IPS-15b (cell line): Measurements from ENCODE around the gene TRANK1.
"Not testable (repeated sequence)": the region's sequence is repeated elsewhere in the genome, so short reads cannot be mapped to it uniquely, and the experiment has no call there.

Experiments used
- H3K27me3 ChIP-seq: one replicate; pipeline ENCODE4 v1.6.1; 2013; ENCODE audit warnings: low read length; ENCODE audit not compliant: control insufficient read depth, insufficient read depth
- H3K36me3 ChIP-seq: one replicate; pipeline ENCODE4 v1.6.1; 2013; ENCODE audit warnings: low read length; ENCODE audit not compliant: control insufficient read depth, insufficient read depth
- H3K4me1 ChIP-seq: one replicate; pipeline ENCODE4 v1.6.1; 2013; ENCODE audit warnings: mild to moderate bottlenecking, low read length; ENCODE audit not compliant: control insufficient read depth, insufficient read depth
- H3K4me3 ChIP-seq: one replicate; pipeline ENCODE4 v1.5.1; 2013; ENCODE audit warnings: low read depth, low read length
- H3K9ac ChIP-seq: one replicate; pipeline ENCODE4 v1.6.1; 2013; ENCODE audit warnings: low read depth, mild to moderate bottlenecking, low read length
- H3K9me3 ChIP-seq: one replicate; pipeline ENCODE4 v1.6.1; 2013; ENCODE audit warnings: mild to moderate bottlenecking, low read length; ENCODE audit not compliant: control insufficient read depth, insufficient read depth

Gene TRANK1

DNA sequence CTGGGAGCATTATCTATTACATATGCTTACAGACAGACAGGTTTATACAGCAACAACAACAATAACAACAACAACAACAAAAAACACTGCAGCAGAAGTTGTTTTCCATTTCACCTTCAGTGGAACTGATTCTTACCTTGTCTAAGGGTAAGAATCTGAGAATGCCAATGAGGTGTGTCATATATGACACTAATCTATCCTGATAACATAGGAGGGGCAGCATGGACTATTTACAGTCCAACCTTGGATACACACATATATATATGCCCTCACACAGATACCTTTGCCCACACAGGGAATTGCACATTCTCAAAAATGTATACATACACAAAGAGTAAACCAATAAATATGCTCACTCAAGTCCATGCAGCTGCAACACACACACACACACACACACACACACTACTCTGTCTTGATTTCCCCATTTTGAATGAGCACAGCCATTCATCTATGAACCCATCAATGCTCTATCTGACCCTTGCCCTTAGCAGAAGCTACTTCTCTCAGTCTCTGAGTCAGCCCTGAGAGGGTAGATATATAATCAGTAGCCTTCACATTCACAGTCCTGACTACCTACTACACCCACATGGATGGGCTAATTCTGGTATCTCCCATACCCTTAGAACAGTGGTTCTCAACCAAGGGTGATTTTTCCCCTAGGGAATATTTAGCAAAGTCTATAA, 9.7 kb upstream of the TRANK1 start:
- H3K9ac ChIP-seq = no peak overlapping the region
- H3K36me3 ChIP-seq = no peaks in the 10 kb centered on the region
- no peak overlapping the region for H3K4me3 ChIP-seq
- H3K9me3 ChIP-seq = no peaks in the 10 kb centered on the region
- peaks cover 3% of the 10 kb centered on the region for H3K4me1 ChIP-seq
- H3K27me3 ChIP-seq = no peaks in the 10 kb centered on the region

DNA sequence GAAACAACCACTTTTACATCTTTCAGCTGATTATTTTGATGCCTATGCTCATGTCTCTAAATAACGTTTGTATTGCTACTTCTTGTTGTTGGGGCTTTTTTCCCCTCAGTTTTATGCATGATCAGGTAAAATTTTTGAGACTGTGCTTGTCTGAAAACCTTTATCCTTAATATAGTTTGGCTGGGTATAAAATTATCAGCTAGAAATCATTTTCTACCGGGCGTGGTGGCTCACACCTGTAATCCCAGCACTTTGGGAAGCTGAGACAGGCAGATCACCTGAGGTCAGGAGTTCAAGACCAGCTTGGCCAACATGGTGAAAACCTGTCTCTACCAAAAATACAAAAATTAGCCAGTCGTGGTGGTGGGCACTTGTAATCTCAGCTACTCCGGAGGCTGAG, 3.0 kb upstream of the TRANK1 start:
- H3K27me3 ChIP-seq = peaks cover 23% of the 10 kb centered on the region
- not testable (repeated sequence) for H3K4me1 ChIP-seq, H3K4me3 ChIP-seq, H3K9me3 ChIP-seq, H3K36me3 ChIP-seq, H3K9ac ChIP-seq

DNA sequence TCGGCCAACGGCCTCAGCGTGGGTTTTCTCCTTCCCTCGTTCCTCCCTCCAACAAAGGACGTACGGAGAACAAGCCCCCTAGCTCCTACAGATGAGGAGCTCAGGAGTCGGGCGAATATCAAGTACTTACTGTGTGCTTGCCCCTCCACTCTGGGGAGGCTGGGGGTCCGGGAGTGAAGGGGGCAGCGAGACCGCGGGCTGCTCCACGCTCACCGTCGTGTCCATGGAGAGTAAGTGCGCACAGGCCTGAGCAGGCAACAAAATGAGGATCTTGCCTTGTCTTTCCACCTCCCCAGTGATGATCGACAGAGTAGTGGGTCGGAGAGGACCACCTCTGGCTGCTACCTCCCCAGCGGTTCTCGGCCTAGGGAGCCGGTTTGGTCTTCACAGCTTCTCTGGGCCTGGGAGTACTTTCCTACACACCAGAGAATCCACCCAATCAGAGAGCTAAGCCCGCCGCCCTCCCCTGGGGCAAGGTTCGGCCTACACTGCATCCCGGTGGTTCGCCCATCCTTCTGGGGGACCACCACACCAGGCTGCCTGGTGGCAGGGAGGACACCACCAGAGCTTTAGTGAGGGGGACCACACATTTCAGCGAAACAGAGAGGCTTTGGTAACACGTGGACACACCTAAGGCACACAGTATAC, 603 bp upstream of the TRANK1 start:
- H3K4me1 ChIP-seq = peaks cover 3% of the 10 kb centered on the region
- H3K9ac ChIP-seq = no peak overlapping the region
- H3K9me3 ChIP-seq = no peaks in the 10 kb centered on the region
- H3K36me3 ChIP-seq = no peaks in the 10 kb centered on the region
- H3K4me3 ChIP-seq = peak overlapping the region; percentile 75
- H3K27me3 ChIP-seq = peaks cover 23% of the 10 kb centered on the region

DNA sequence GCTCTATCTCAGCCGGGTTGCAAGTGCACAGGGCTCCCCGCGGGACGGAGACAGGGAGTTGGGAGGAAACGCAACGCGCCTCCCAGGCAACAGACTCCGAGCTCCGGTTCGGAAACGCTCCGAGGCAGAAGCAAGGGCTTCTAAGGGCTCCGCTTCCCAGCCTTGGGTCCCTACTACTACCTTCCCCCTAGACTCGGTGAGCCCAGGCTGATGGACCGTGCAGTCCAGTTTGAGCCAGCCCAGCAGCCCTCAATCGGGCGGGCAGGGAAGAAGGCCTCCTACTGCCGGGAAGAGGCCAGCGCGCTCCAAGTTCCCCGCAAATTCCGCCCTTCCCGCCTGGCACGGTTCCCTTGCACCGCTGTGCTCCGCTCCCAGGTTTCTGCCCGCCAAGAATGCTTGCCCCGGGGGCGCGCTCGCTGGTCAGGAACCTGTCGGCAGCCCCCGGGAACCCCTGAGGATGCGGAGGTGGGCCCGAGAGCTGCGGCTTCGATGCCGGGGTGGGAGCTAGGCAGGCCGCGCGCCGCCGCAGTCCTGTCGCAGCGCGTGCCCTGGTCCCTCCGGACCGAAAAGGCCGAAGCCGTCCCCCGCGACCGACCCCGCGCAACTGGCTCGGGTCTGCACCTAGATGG, 728 bp downstream of the TRANK1 start:
- Histone ChIP-seq H3K9me3 (no peaks in the 10 kb centered on the region), H3K4me3 (peak overlapping the region; percentile 75), H3K9ac (peak overlapping the region; percentile 62), H3K27me3 (peaks cover 23% of the 10 kb centered on the region), H3K4me1 (peaks cover 3% of the 10 kb centered on the region), H3K36me3 (no peaks in the 10 kb centered on the region)

DNA sequence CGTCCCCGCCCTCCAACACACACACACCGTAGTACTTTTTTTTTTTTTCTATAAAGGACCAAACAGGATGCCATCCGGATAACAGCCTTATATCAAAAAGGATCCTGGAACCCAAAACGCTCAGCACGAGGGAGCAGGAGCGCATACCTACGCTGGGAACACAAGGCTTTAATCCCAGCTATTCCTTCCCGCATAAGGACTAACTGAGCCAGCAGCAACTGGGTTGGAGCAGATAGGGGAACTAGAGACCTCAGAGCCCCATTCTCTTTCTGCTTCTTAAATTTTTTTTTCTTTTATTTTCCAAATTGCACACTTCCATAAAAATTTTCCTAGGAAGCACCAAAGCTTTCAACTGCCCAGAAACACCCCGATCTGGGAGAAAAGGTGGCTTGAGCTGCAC, 1.3 kb downstream of the TRANK1 start:
- Histone ChIP-seq H3K27me3 (peaks cover 23% of the 10 kb centered on the region), H3K4me3 (peak overlapping the region; percentile 75), H3K9me3 (no peaks in the 10 kb centered on the region), H3K4me1 (peaks cover 3% of the 10 kb centered on the region), H3K36me3 (no peaks in the 10 kb centered on the region), H3K9ac (peak overlapping the region; percentile 62)

DNA sequence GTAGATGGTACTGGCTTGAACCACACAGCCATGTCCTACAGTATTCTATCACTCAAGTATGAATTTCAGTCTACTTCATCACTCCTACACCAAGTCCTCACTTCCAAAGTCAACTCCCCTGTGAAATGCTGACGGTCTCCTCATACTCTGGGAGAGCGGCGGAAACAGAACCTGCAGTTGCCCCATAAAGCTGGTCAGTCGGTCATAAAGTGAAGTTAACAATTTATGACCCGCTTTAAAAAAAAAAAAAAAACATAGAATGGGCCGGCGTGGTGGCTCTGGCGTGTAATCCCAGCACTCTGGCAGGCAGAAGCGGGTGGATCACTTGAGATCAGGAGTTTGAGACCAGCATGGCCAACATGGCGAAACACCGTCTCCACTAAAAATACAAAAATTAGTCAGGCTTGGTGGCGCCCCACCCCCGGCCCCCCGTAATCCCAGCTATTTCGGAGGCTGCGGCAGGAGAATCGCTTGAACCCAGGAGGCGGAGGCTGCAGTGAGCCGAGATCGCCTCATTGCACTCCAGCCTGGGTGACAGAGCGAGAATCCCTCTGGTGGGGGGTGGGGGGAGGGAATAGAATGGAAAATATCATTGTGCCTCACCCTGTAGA, 2.1 kb downstream of the TRANK1 start:
- Histone ChIP-seq H3K4me3 (no peak overlapping the region), H3K9ac (no peak overlapping the region), H3K9me3 (no peaks in the 10 kb centered on the region)

DNA sequence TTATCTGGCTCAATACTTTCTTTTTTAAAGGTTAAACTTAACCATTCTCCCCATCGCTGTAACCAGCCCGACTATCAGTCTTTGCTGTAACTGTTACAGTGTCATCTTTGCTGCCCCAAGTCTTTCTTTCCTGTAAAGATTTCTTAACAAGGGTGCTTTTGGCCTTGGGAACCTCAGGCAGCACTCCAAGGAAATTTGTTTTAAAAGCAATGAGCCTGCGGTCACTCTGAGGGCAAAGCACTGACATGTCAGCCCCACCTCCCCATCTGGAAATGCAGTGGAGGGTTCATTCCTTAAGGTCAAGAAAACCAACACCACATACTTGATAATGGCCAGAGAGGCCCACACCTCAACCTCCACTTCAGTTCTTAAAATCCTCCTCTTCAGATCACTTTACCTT, 3.2 kb downstream of the TRANK1 start:
- H3K36me3 ChIP-seq = no peaks in the 10 kb centered on the region
- no peak overlapping the region for H3K4me3 ChIP-seq
- peaks cover 9% of the 10 kb centered on the region for H3K4me1 ChIP-seq
- H3K9me3 ChIP-seq = no peaks in the 10 kb centered on the region
- no peak overlapping the region for H3K9ac ChIP-seq
- peaks cover 23% of the 10 kb centered on the region for H3K27me3 ChIP-seq

More for the DNA sequence above, 2.1 kb downstream of the TRANK1 start:
- Histone ChIP-seq H3K27me3 (peaks cover 23% of the 10 kb centered on the region), H3K4me1 (peaks cover 5% of the 10 kb centered on the region), H3K36me3 (no peaks in the 10 kb centered on the region)

DNA sequence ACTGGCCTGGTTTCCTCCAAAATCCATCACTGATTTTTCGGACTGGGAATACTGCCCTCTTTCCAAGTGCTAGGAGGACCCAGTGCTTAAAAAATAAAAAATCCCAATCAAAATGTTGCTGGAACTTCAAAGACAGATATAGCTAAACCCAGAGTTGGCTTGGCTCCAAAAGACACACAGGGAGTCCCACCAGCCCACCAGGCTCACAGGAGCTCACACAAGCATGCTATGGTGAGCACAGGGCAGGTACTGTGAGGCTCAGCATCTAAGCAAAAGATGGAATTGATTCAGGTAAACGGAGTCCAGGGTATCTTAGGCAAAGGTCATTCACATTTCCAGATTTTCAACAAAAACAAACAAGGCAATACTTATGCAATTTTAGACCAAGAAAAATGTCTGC, 3.7 kb downstream of the TRANK1 start:
- no peaks in the 10 kb centered on the region for H3K9me3 ChIP-seq
- no peak overlapping the region for H3K9ac ChIP-seq
- no peaks in the 10 kb centered on the region for H3K36me3 ChIP-seq
- no peak overlapping the region for H3K4me3 ChIP-seq
- peaks cover 9% of the 10 kb centered on the region for H3K4me1 ChIP-seq
- H3K27me3 ChIP-seq = peaks cover 23% of the 10 kb centered on the region

DNA sequence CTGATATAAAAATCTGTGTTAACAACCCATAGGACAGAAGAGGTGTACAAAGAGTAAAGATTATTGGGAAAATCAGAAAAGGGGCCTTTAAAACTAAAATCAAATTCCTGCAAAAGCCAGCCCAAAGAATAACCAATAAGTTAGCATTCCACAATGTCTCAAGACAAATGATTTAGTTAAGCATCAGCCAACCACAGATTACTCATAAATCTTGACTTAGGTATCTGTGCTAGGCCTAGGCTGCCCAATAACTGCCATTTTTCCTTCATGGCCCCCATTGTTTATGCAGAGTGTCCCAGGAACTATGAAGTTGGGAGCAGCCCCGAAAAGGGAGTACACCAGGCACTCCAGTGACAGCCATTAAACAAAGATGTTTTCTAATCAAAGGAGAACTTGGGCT, 7.4 kb downstream of the TRANK1 start:
- Histone ChIP-seq H3K4me1 (peaks cover 12% of the 10 kb centered on the region), H3K9ac (no peak overlapping the region), H3K9me3 (no peaks in the 10 kb centered on the region), H3K4me3 (no peak overlapping the region), H3K27me3 (no peaks in the 10 kb centered on the region), H3K36me3 (no peaks in the 10 kb centered on the region)

DNA sequence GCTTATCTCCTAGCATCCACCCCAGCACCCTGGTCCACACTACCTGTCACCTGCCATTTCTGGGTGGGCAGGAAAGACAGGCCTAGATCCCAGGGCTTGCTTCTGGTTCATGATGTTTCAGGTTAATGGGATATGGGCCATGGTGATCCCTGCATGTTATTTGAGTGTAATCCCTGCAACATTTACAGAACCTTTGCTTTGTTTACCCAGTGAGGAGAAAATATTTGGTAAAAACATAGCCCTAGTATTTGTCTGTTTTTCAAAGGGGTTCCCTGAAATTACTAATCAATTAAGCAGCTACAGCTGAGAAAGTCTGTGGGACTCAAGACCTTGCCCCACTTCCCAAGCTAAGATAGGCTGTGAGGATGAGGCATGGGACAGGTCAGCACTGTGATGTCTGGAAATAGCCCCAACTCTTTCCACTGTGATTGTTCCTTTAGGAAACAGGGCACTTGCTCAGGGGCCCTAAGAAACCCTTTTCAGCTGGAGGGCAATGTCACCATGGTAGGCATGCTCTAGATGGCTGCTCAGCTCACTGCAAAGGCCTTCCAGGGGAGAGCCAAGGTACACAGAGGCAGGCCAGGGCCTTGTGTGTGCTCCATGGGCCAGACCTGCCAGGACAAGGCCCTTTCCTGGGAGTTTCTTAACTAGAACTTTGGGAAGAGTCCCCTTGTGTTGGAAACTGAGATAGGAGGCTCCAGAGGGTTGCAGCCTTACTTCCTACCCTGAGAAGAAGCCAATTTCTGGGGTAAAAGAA, 11.1 kb downstream of the TRANK1 start:
- Histone ChIP-seq H3K4me1 (peaks cover 14% of the 10 kb centered on the region), H3K4me3 (no peak overlapping the region), H3K9me3 (no peaks in the 10 kb centered on the region), H3K36me3 (no peaks in the 10 kb centered on the region), H3K9ac (no peak overlapping the region), H3K27me3 (no peaks in the 10 kb centered on the region)

DNA sequence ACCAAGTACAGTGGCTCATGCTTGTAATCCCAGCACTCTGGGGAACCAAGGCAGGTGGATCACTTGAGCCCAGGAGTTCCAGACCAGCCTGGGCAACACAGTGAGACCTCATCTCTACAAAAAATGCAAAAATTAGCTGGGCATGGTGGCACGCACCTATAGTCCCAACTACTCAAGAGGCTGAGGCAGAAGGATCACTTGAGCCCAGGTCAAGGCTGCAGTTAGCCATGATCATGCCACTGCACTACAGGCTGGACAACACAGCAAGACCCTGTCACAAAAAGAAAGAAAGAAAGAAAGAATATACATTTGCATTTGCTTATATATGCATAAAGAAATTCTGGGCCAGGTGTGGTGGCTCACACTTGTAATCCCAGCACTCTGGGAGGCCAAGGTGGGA, 13.4 kb downstream of the TRANK1 start:
- not testable (repeated sequence) for H3K4me1 ChIP-seq, H3K9ac ChIP-seq, H3K9me3 ChIP-seq, H3K4me3 ChIP-seq, H3K36me3 ChIP-seq, H3K27me3 ChIP-seq
